ENCODE results near the gene C7orf25. TPM values are rescaled to one million over a fixed set of nuclear protein-coding genes. Genes with fewer than 3 reads are reported as not detected.

C7orf25 gene
- total and polyA plus RNA-seq, 10 of the 15 experiments (the other 5 are each of a cell fraction or from before 2014, with no cell fraction given): 0.63 to 3.2 (median 1.7) TPM

- TF ChIP-seq SKIL (IDR thresholded peaks at IDR 0.05; ENCODE audit: low read depth, poor library complexity, severe bottlenecking): no peak
- no peak for TF ChIP-seq MLLT1 (IDR thresholded peaks at IDR 0.05)
- no peak for TF ChIP-seq ZNF24 (IDR thresholded peaks at IDR 0.05)
These were observed 9.5 kb downstream of the C7orf25 start (continued) for GRCh38 chr7:42902331-42902730.

- Histone ChIP-seq H3K79me2 (ENCODE audit: control insufficient read depth, insufficient read depth, low read length) (no peaks in the 10 kb centered on the region), H3K27me3 (replicated peaks in 1 of 2; ENCODE audit: control insufficient read depth in 2 of 2, insufficient read depth in 2 of 2, low read length in 1 of 2) (no peaks in the 10 kb centered on the region; a peak in 1 of 4 replicates), H3K4me1 (ENCODE audit: control insufficient read depth, insufficient read depth, low read length) (no peaks in the 10 kb centered on the region), H4K20me1 (ENCODE audit: control insufficient read depth, insufficient read depth) (no peaks in the 10 kb centered on the region), H3K36me3 (ENCODE audit: control insufficient read depth in 2 of 2, insufficient read depth in 2 of 2, low read length in 1 of 2) (no peaks in the 10 kb centered on the region), H3K4me2 (ENCODE audit: control insufficient read depth, insufficient read depth) (no peak overlapping the region), H3K4me3 (no peak overlapping the region), H3K9me3 (replicated peaks; ENCODE audit: control insufficient read depth, insufficient read depth, low read length) (no peaks in the 10 kb centered on the region), H2AFZ (ENCODE audit: control insufficient read depth, low read depth, low read length) (no peak overlapping the region), H3K27ac (ENCODE audit: control insufficient read depth, insufficient read depth) (no peak overlapping the region), H3K9ac (ENCODE audit: control insufficient read depth, insufficient read depth, low read length) (no peak overlapping the region)
- TF ChIP-seq E2F4 (IDR thresholded peaks at IDR 0.05; ENCODE audit: low read depth, low read length) (no peak), JUNB (IDR thresholded peaks at IDR 0.05) (no peak), SP1 (IDR thresholded peaks at IDR 0.05; ENCODE audit: low read depth, low read length) (no peak), RAD51 (IDR thresholded peaks at IDR 0.05) (no peak), IRF5 (IDR thresholded peaks at IDR 0.05; ENCODE audit: borderline replicate concordance) (no peak), CEBPZ (IDR thresholded peaks at IDR 0.05; ENCODE audit: low read depth, low read length) (no peak), FOXM1 (IDR thresholded peaks at IDR 0.05; ENCODE audit: low read depth, low read length) (no peak), WRNIP1 (IDR thresholded peaks at IDR 0.05; ENCODE audit: borderline replicate concordance, low read depth, low read length) (no peak), ZSCAN29 (IDR thresholded peaks at IDR 0.05) (no peak)
- POLR2A ChIA-PET: no interaction called here
- intact Hi-C loops (cut with micrococcal nuclease; ENCODE audit: unreplicated experiment) (no loop called here), in situ Hi-C loops (cut with MboI) (no loop called here)
- SMC1A ChIA-PET (ENCODE audit: uncharacterized antibody, unreplicated experiment): no interaction called here
- ATAC-seq: no peak
- no peak for FAIRE-seq
- BruUV-seq (replicated peaks): no TSS peak
- CTCF ChIA-PET: interaction anchor here (0.8 to 1.1 kb wide), 2 partner anchors 14 to 960 kb away, joined by 3 to 5 read pairs; no protein-coding TSS in a partner anchor
- RAD21 ChIA-PET (ENCODE audit: unreplicated experiment): no interaction called here
- DNase-seq (ENCODE audit: low read depth, low spot score): no peak
These were observed 11.0 kb downstream of the C7orf25 start for GRCh38 chr7:42900842-42901241.

Measured in GM12878 (cell line).